Parathyroid adenoma (tissue), 2 donors: Measurements from ENCODE around the gene DMD.

ENCODE experiments used
- H2AFZ ChIP-seq: fragments of 300-600 bp; sonication (generic); one replicate; pipeline ENCODE4 v1.7.0; 2017; ENCODE audit warnings: antibody characterized with exemption, mild to moderate bottlenecking
- H3K27ac ChIP-seq: fragments of 300-600 bp; sonication (generic); one replicate; pipeline ENCODE4 v1.7.0; 2017
- H3K27me3 ChIP-seq: fragments of 300-600 bp; sonication (generic); one replicate; pipeline ENCODE4 v1.7.0; 2017; ENCODE audit warnings: low read length; ENCODE audit not compliant: control insufficient read depth, insufficient read depth
- H3K36me3 ChIP-seq: fragments of 300-600 bp; sonication (generic); one replicate; pipeline ENCODE4 v1.7.0; 2017; ENCODE audit warnings: low read length; ENCODE audit not compliant: control insufficient read depth, insufficient read depth
- H3K4me1 ChIP-seq: fragments of 300-600 bp; sonication (generic); one replicate; pipeline ENCODE4 v1.7.0; 2017; ENCODE audit warnings: control low read depth
- H3K4me2 ChIP-seq: fragments of 300-600 bp; sonication (generic); one replicate; pipeline ENCODE4 v1.7.0; 2017; ENCODE audit warnings: low read length
- H3K4me3 ChIP-seq: fragments of 300-600 bp; sonication (generic); one replicate; pipeline ENCODE4 v1.7.0; 2017; ENCODE audit warnings: low read depth, low read length
- H3K79me2 ChIP-seq: fragments of 300-600 bp; sonication (generic); one replicate; pipeline ENCODE4 v1.7.0; 2017; ENCODE audit warnings: control low read depth
- H3K9ac ChIP-seq: fragments of 300-600 bp; sonication (generic); one replicate; pipeline ENCODE4 v1.7.0; 2017; ENCODE audit warnings: mild to moderate bottlenecking
- H3K9me3 ChIP-seq: fragments of 300-600 bp; sonication (generic); one replicate; pipeline ENCODE4 v1.7.0; 2017; ENCODE audit warnings: low read length; ENCODE audit not compliant: control insufficient read depth
- TF ChIP-seq, protein P1 (sequence below): fragments of 300-600 bp; sonication (generic); IDR thresholded peaks from one replicate; pipeline ENCODE4 v1.7.0; 2017; ENCODE audit warnings: antibody characterized with exemption, mild to moderate bottlenecking
- donor health status: primary hyperparathyroidism.

Gene DMD

DNA sequence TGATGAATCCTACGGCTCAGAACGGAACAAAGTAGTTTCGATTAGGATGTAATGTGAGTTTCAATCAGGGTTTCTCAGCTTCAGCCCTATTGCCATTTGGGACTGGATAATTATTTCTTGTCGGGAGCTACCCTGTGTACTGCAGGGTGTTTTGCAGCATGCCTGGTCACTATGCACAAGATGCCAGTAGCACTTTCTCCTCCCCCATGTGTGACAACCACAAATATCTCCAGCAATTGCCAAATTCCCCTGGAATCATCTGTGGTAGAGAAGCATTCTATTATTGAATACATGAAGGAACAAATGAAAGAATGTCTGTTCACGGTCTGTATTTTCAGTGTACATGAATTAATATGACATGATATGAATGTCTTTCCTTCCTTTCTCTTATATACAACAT lies 1356.6 kb downstream of the DMD start:
- Histone ChIP-seq H3K4me3 (no peak overlapping the region), H3K9ac (no peak overlapping the region), H3K27me3 (no peaks in the 10 kb centered on the region), H3K4me1 (no peaks in the 10 kb centered on the region), H3K9me3 (no peaks in the 10 kb centered on the region), H3K36me3 (no peaks in the 10 kb centered on the region), H3K27ac (no peak overlapping the region), H3K4me2 (no peak overlapping the region), H3K79me2 (no peaks in the 10 kb centered on the region), H2AFZ (no peak overlapping the region)
- TF ChIP-seq, protein P1, sequence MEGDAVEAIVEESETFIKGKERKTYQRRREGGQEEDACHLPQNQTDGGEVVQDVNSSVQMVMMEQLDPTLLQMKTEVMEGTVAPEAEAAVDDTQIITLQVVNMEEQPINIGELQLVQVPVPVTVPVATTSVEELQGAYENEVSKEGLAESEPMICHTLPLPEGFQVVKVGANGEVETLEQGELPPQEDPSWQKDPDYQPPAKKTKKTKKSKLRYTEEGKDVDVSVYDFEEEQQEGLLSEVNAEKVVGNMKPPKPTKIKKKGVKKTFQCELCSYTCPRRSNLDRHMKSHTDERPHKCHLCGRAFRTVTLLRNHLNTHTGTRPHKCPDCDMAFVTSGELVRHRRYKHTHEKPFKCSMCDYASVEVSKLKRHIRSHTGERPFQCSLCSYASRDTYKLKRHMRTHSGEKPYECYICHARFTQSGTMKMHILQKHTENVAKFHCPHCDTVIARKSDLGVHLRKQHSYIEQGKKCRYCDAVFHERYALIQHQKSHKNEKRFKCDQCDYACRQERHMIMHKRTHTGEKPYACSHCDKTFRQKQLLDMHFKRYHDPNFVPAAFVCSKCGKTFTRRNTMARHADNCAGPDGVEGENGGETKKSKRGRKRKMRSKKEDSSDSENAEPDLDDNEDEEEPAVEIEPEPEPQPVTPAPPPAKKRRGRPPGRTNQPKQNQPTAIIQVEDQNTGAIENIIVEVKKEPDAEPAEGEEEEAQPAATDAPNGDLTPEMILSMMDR = no peak

- Histone ChIP-seq H3K9me3 (no peaks in the 10 kb centered on the region), H3K4me1 (no peaks in the 10 kb centered on the region), H3K79me2 (no peaks in the 10 kb centered on the region), H3K36me3 (no peaks in the 10 kb centered on the region), H2AFZ (no peak overlapping the region), H3K9ac (no peak overlapping the region), H3K4me3 (no peak overlapping the region), H3K27me3 (no peaks in the 10 kb centered on the region), H3K4me2 (no peak overlapping the region), H3K27ac (no peak overlapping the region)
- TF ChIP-seq, protein P1 = no peak
Observed at GRCh38 chrX:31851761-31852160, 1359.6 kb downstream of the DMD start.

GRCh38 chrX:31847773-31848172 lies 1363.6 kb downstream of the DMD start:
- Histone ChIP-seq H3K4me1 (no peaks in the 10 kb centered on the region), H3K27ac (no peak overlapping the region), H2AFZ (no peak overlapping the region), H3K36me3 (no peaks in the 10 kb centered on the region), H3K4me2 (no peak overlapping the region), H3K4me3 (no peak overlapping the region), H3K9me3 (no peaks in the 10 kb centered on the region), H3K27me3 (no peaks in the 10 kb centered on the region), H3K79me2 (no peaks in the 10 kb centered on the region), H3K9ac (no peak overlapping the region)
- TF ChIP-seq, protein P1 = no peak

- TF ChIP-seq, protein P1 = no peak
- H3K79me2 ChIP-seq = no peaks in the 10 kb centered on the region
- H3K27me3 ChIP-seq = no peaks in the 10 kb centered on the region
- no peaks in the 10 kb centered on the region for H3K36me3 ChIP-seq
- H3K9me3 ChIP-seq = no peaks in the 10 kb centered on the region
- H3K27ac ChIP-seq = no peak overlapping the region
- no peak overlapping the region for H3K9ac ChIP-seq
- no peak overlapping the region for H3K4me2 ChIP-seq
- no peaks in the 10 kb centered on the region for H3K4me1 ChIP-seq
- H2AFZ ChIP-seq = no peak overlapping the region
- H3K4me3 ChIP-seq = no peak overlapping the region
Observed at GRCh38 chrX:31845003-31845402, 1366.3 kb downstream of the DMD start.

DNA sequence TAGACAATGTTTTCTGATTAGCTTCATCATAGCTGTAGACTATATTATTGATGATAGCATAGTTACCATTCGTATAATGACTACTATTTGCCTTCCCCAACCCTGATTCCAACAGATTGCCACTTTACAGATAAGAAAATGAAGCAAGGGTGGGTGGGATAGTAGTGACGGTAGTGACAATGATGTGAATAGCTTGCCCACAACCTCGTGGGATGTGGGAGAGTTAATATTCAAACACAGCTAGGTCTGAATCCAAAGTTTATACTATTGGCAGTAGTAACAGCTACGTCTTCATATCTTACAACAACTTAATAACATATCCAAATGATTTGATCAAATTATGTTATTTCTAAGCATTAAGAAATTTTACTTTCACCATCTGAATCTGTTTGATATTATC lies 1372.7 kb downstream of the DMD start:
- Histone ChIP-seq H3K4me3 (no peak overlapping the region), H3K4me2 (no peak overlapping the region), H3K9ac (no peak overlapping the region), H3K9me3 (no peaks in the 10 kb centered on the region), H3K36me3 (no peaks in the 10 kb centered on the region), H3K27ac (no peak overlapping the region), H3K4me1 (no peaks in the 10 kb centered on the region), H3K79me2 (no peaks in the 10 kb centered on the region), H2AFZ (no peak overlapping the region), H3K27me3 (no peaks in the 10 kb centered on the region)
- TF ChIP-seq, protein P1 = no peak
